Keratinocyte (primary cell): ENCODE results near the gene KIF13A.

Source experiments
- EZH2 ChIP-seq: IDR thresholded peaks from one replicate; pipeline ENCODE4 v1.6.1; 2012; ENCODE audit warnings: inconsistent platforms, mild to moderate bottlenecking, low read length, moderate library complexity
- TF ChIP-seq, protein P1 (sequence below), 3 experiments: IDR thresholded peaks in 1 of 3; conservative IDR thresholded peaks in 1 of 3; optimal IDR thresholded peaks in 1 of 3; 2 replicates in 2 of 3; 3 replicates in 1 of 3; pipeline versions ENCODE3 to v1.5.1; 2011; ENCODE audit warnings: low read length in 3 of 3, mild to moderate bottlenecking in 3 of 3, moderate library complexity in 2 of 3, control low read depth in 1 of 3, inconsistent platforms in 1 of 3; ENCODE audit not compliant: insufficient read depth in 2 of 3; ENCODE audit errors: extremely low read depth in 1 of 3

DNA sequence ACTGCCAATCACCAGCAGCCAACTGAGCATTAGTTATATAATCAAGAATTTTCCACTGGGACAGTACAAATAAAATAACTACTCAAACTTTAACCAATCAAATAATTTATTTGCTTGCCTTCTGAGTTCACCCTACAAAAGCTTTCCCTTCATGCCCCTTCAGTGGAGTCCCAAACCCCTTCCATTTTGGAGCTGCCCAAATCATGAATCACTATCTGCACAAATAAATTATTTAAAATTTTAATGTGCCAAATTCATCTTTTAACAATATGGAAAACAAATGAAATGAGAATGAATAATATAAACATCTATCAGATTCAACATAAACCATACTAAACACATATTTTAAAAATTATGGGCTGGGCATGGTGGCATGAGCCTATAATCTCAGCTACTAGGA, 85.9 kb downstream of the KIF13A start:
- TF ChIP-seq, protein P1, sequence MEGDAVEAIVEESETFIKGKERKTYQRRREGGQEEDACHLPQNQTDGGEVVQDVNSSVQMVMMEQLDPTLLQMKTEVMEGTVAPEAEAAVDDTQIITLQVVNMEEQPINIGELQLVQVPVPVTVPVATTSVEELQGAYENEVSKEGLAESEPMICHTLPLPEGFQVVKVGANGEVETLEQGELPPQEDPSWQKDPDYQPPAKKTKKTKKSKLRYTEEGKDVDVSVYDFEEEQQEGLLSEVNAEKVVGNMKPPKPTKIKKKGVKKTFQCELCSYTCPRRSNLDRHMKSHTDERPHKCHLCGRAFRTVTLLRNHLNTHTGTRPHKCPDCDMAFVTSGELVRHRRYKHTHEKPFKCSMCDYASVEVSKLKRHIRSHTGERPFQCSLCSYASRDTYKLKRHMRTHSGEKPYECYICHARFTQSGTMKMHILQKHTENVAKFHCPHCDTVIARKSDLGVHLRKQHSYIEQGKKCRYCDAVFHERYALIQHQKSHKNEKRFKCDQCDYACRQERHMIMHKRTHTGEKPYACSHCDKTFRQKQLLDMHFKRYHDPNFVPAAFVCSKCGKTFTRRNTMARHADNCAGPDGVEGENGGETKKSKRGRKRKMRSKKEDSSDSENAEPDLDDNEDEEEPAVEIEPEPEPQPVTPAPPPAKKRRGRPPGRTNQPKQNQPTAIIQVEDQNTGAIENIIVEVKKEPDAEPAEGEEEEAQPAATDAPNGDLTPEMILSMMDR (optimal IDR thresholded peaks at IDR 0.05 in 1 of 3, IDR thresholded peaks at IDR 0.05 in 1 of 3, conservative IDR thresholded peaks at IDR 0.05 in 1 of 3; ENCODE audit: extremely low read depth in 1 of 3, insufficient read depth in 2 of 3, low read length in 3 of 3): no peak
- TF ChIP-seq EZH2: no peak
